Gastrocnemius medialis (tissue), 4 donors: ENCODE results near the gene PLN.

Source experiments
- POLR2A ChIP-seq, 2 donors: fragments of 450-650 bp; IDR thresholded peaks; one replicate each; pipeline ENCODE4 v1.6.1; 2017; ENCODE audit warnings: antibody characterized with exemption in 2 of 2, mild to moderate bottlenecking in 2 of 2, moderate library complexity in 2 of 2
- TF ChIP-seq, protein P1 (sequence below), 5 experiments: fragments of 450-650 bp in 3 of 5; fragments of 200-600 bp in 2 of 5; sonication (generic) in 2 of 5; IDR thresholded peaks in 4 of 5; conservative IDR thresholded peaks in 1 of 5; 1 replicate in 4 of 5; 2 replicates in 1 of 5; pipeline ENCODE4 v1.5.1; 2016 to 2019; ENCODE audit warnings: antibody characterized with exemption in 5 of 5, mild to moderate bottlenecking in 3 of 5, moderate library complexity in 3 of 5

DNA sequence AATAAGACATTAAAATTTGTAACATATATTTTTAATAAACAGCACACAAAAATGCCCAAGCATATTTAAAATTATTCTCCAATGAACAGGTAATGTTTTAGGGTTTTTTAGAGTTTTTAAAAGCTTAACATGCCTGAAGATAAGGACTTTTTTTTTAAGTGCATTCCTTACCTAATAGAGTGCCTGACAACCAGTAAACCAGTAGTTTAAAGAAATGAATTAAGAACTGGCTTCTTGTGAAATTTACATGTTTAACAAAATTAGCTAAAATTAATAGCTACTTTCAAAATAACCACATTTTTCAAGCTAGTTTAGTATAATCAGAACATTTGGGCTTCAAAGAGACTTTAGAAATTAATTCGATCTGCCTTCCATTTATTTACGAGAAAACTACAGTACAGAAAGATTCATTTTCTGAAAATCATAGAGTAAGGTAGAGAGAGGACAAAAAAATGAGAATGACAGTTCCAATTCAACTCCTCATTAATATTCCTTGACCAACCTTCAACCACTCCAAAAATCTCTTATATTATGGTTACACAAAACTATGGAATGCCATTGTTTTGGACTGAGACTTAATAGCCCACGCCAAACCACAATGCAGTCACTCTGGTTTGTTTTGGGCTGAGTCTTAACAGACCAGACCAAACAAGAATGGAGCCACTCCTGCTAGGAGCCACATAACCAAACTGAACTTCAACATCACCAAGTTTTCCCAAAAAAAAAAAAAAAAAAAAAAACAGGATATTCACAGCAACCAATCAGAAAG is 5.7 kb upstream of the PLN start:
- TF ChIP-seq, protein P1, sequence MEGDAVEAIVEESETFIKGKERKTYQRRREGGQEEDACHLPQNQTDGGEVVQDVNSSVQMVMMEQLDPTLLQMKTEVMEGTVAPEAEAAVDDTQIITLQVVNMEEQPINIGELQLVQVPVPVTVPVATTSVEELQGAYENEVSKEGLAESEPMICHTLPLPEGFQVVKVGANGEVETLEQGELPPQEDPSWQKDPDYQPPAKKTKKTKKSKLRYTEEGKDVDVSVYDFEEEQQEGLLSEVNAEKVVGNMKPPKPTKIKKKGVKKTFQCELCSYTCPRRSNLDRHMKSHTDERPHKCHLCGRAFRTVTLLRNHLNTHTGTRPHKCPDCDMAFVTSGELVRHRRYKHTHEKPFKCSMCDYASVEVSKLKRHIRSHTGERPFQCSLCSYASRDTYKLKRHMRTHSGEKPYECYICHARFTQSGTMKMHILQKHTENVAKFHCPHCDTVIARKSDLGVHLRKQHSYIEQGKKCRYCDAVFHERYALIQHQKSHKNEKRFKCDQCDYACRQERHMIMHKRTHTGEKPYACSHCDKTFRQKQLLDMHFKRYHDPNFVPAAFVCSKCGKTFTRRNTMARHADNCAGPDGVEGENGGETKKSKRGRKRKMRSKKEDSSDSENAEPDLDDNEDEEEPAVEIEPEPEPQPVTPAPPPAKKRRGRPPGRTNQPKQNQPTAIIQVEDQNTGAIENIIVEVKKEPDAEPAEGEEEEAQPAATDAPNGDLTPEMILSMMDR (IDR thresholded peaks at IDR 0.05 in 4 of 5, conservative IDR thresholded peaks at IDR 0.05 in 1 of 5): no peak
- TF ChIP-seq POLR2A (IDR thresholded peaks at IDR 0.05): no peak
